Choroid plexus epithelial cell (primary cell): ENCODE data around the gene GBF1.

Experiments
- DNase-seq: peaks from one replicate; pipeline ENCODE4 v3.0.0-alpha.2; 2010; ENCODE audit warnings: low read depth
- H3K4me3 ChIP-seq: 2 replicates; pipeline ENCODE4 v1.5.1; 2011; ENCODE audit warnings: low read depth, mild to moderate bottlenecking, control low read depth, low read length, moderate library complexity
- CTCF ChIP-seq: conservative IDR thresholded peaks from 2 replicates; pipeline ENCODE4 v1.5.1; 2011; ENCODE audit warnings: low read depth, mild to moderate bottlenecking, control low read depth, inconsistent platforms, low read length, moderate library complexity

The GBF1 gene

GRCh38 chr10:102269017-102269416 is 23.7 kb downstream of the GBF1 start:
- no peak for DNase-seq
- no peak overlapping the region for H3K4me3 ChIP-seq
- no peak for TF ChIP-seq CTCF

GRCh38 chr10:102274062-102274461 is 28.7 kb downstream of the GBF1 start:
- no peak overlapping the region for H3K4me3 ChIP-seq
- TF ChIP-seq CTCF: no peak
- DNase-seq: no peak

- H3K4me3 ChIP-seq: no peak overlapping the region
These were observed 30.0 kb downstream of the GBF1 start for GRCh38 chr10:102275343-102275742.

GRCh38 chr10:102279104-102279503 is 33.8 kb downstream of the GBF1 start:
- no peak for TF ChIP-seq CTCF
- DNase-seq: no peak
- H3K4me3 ChIP-seq: no peak overlapping the region

More at GRCh38 chr10:102275343-102275742, 30.0 kb downstream of the GBF1 start:
- no peak for TF ChIP-seq CTCF
- no peak for DNase-seq

GRCh38 chr10:102280397-102281101 is 35.2 kb downstream of the GBF1 start:
- H3K4me3 ChIP-seq: no peak overlapping the region
- peak; percentile 30 for DNase-seq
- TF ChIP-seq CTCF: no peak

- no peak for TF ChIP-seq CTCF
- DNase-seq: peak; percentile 57
- no peak overlapping the region for H3K4me3 ChIP-seq
These were observed 35.8 kb downstream of the GBF1 start for GRCh38 chr10:102281102-102281487.

- no peak for TF ChIP-seq CTCF
- no peak overlapping the region for H3K4me3 ChIP-seq
- no peak for DNase-seq
These were observed 38.2 kb downstream of the GBF1 start for GRCh38 chr10:102283488-102283887.
